HepG2 (cell line): ENCODE measurements around the gene TMEM250. TPM values are rescaled to one million over a fixed set of nuclear protein-coding genes. Genes with fewer than 3 reads are reported as not detected.

Source experiments
- AKNA ChIP-seq: sonication (generic); formaldehyde crosslinking; IDR thresholded peaks from 2 replicates; pipeline ENCODE4 v1.4.0; 2020; ENCODE audit warnings: missing genetic modification reagents, borderline replicate concordance
- ASH2L ChIP-seq: fragments of 300-600, 200-600 bp; sonication (generic); IDR thresholded peaks from 2 replicates; pipeline ENCODE4 v1.7.0; 2017; ENCODE audit warnings: low read depth, mild to moderate bottlenecking, moderate library complexity, mixed read lengths, low read length; ENCODE audit not compliant: insufficient read length
- BRF2 ChIP-seq: sonication (generic); formaldehyde crosslinking; IDR thresholded peaks from 2 replicates; pipeline ENCODE4 v1.8.1; 2022; ENCODE audit warnings: mild to moderate bottlenecking, missing genetic modification reagents
- DMAP1 ChIP-seq: IDR thresholded peaks from 2 replicates; pipeline ENCODE4 v1.6.1; 2016
- ELF1 ChIP-seq: sonication (generic); formaldehyde crosslinking; IDR thresholded peaks from 2 replicates; pipeline ENCODE4 v1.4.0; 2020; ENCODE audit warnings: missing genetic modification reagents
- HMG20B ChIP-seq: conservative IDR thresholded peaks from 2 replicates; pipeline ENCODE4 v1.6.1; 2016; ENCODE audit warnings: missing genetic modification reagents, missing compliant biosample characterization
- JARID2 ChIP-seq: sonication (generic); formaldehyde crosslinking; IDR thresholded peaks from 2 replicates; pipeline ENCODE4 v1.8.1; 2023; ENCODE audit warnings: missing genetic modification reagents, inconsistent platforms; ENCODE audit not compliant: insufficient replicate concordance
- MTF1 ChIP-seq: sonication (generic); formaldehyde crosslinking; IDR thresholded peaks from 2 replicates; pipeline ENCODE4 v1.5.0; 2020; ENCODE audit warnings: missing genetic modification reagents
- NCOR1 ChIP-seq: fragments of 200-600 bp; sonication (generic); IDR thresholded peaks from 2 replicates; pipeline ENCODE4 v1.7.0; 2017; ENCODE audit warnings: antibody characterized with exemption, low read length, borderline replicate concordance
- PBX2 ChIP-seq: IDR thresholded peaks from 2 replicates; pipeline ENCODE4 v1.6.1; 2016; ENCODE audit warnings: control low read depth
- XBP1 ChIP-seq: sonication (generic); formaldehyde crosslinking; IDR thresholded peaks from 2 replicates; pipeline ENCODE4 v1.5.0; 2020; ENCODE audit warnings: missing genetic modification reagents
- XRCC5 ChIP-seq: fragments of 200-400 bp; formaldehyde crosslinking; optimal IDR thresholded peaks from 2 replicates; pipeline ENCODE3; 2017; ENCODE audit warnings: mild to moderate bottlenecking, low read length
- ZNF513 ChIP-seq: sonication (generic); formaldehyde crosslinking; conservative IDR thresholded peaks from 2 replicates; pipeline ENCODE4 v1.5.0; 2020; ENCODE audit warnings: missing genetic modification reagents
- ZNF609 ChIP-seq: sonication (generic); formaldehyde crosslinking; IDR thresholded peaks from 2 replicates; pipeline ENCODE4 v1.4.0; 2020; ENCODE audit warnings: mild to moderate bottlenecking, missing genetic modification reagents, borderline replicate concordance
- polyA plus RNA-seq, 8 experiments: library from polyadenylated mRNA; depleted of rRNA in 3 of 8; stranded (reverse) in 7 of 8; unstranded in 1 of 8; fragments of >200 nt; fragmentation: Illumina TruSeq in 4 of 8; extraction: Trizol in 4 of 8; gene quantifications; 2 replicates each; pipeline versions ENCODE4 v1.2.1 to v1.2.3, GENCODE V29; 2011 to 2016; ENCODE audit warnings: low read depth in 4 of 8, missing spikeins in 1 of 8, mixed read lengths in 1 of 8; ENCODE audit not compliant: insufficient read depth in 1 of 8
- total RNA-seq, 5 experiments: library from RNA; depleted of rRNA; stranded (reverse); fragments of >200 nt; fragmentation: Illumina TruSeq; extraction: Trizol; gene quantifications; 2 replicates each; pipeline ENCODE4 v1.2.3, GENCODE V29; 2016; ENCODE audit warnings: low read depth in 1 of 5

Gene TMEM250
- total and polyA plus RNA-seq, 2 of the 13 experiments (the other 11 are each of a cell fraction or from before 2014, with no cell fraction given): 5.5 to 13.9 TPM

- TF ChIP-seq ZNF609 (CRISPR knock-in tag): no peak
- TF ChIP-seq ELF1: no peak
- peak; percentile 77 for TF ChIP-seq ASH2L
- TF ChIP-seq DMAP1 (CRISPR knock-in tag): no peak; the same call in none of the 2 replicates
- TF ChIP-seq MTF1: no peak
- 0 out of 2 replicates have a peak, but pooled peaks have one; percentile 30 for TF ChIP-seq AKNA
- peak; percentile 39; the same call in 1 of the 2 replicates for TF ChIP-seq BRF2 (CRISPR knock-in tag)
- TF ChIP-seq XBP1: no peak
- peak; percentile 1 for TF ChIP-seq XRCC5
- TF ChIP-seq HMG20B (CRISPR knock-in tag): 0 out of 2 replicates have a peak, but pooled peaks have one; percentile 57
- TF ChIP-seq ZNF513: no peak
- no peak for TF ChIP-seq PBX2
- no peak for TF ChIP-seq NCOR1
- TF ChIP-seq JARID2: no peak
These were observed 597 bp upstream of the TMEM250 start (continued) for GRCh38 chr9:136119061-136119882.
